GM12873 (cell line): ENCODE data around the gene LAGE3.

Experiments used
- CTCF ChIP-seq: IDR thresholded peaks from 2 replicates; pipeline ENCODE4 v1.5.1; 2012; ENCODE audit warnings: low read depth, mild to moderate bottlenecking, moderate library complexity, low read length, control low read depth; ENCODE audit not compliant: insufficient read depth; ENCODE audit errors: missing control alignments

LAGE3 gene

GRCh38 chrX:154486052-154486395 lies 6.9 kb upstream of the LAGE3 start:
- TF ChIP-seq CTCF: no peak

- no peak for TF ChIP-seq CTCF
Measured at GRCh38 chrX:154485150-154486051, 6.3 kb upstream of the LAGE3 start.

GRCh38 chrX:154484255-154485149 lies 5.4 kb upstream of the LAGE3 start:
- no peak for TF ChIP-seq CTCF

GRCh38 chrX:154483325-154483724 lies 4.2 kb upstream of the LAGE3 start:
- no peak for TF ChIP-seq CTCF

GRCh38 chrX:154482786-154483185 lies 3.7 kb upstream of the LAGE3 start:
- TF ChIP-seq CTCF: no peak

GRCh38 chrX:154481911-154482601 lies 3.0 kb upstream of the LAGE3 start:
- no peak for TF ChIP-seq CTCF

- TF ChIP-seq CTCF: no peak
Measured at GRCh38 chrX:154481195-154481594, 2.1 kb upstream of the LAGE3 start.
